Liver (tissue), 9 donors: ENCODE measurements around the gene MFGE8. TPM values are rescaled to one million over a fixed set of nuclear protein-coding genes. Genes with fewer than 3 reads are reported as not detected.

ENCODE experiments used
- DNase-seq: peaks from one replicate; pipeline ENCODE4 v3.0.0-alpha.2; 2017; ENCODE audit warnings: low spot score
- H3K27ac ChIP-seq, 2 donors: one replicate each; pipeline ENCODE4 v1.7.0; 2013; ENCODE audit warnings: inconsistent platforms in 2 of 2, low read length in 2 of 2, control low read depth in 1 of 2, low read depth in 1 of 2, mild to moderate bottlenecking in 1 of 2
- H3K27me3 ChIP-seq, 4 donors: one replicate each; pipeline versions ENCODE4 v1.6.1 to v1.7.0; 2013; ENCODE audit warnings: low read length in 3 of 4, inconsistent platforms in 1 of 4, mild to moderate bottlenecking in 1 of 4, moderate library complexity in 1 of 4; ENCODE audit not compliant: control insufficient read depth in 4 of 4, insufficient read depth in 4 of 4
- H3K36me3 ChIP-seq, 4 donors: one replicate each; pipeline versions ENCODE4 v1.6.1 to v1.7.0; 2013; ENCODE audit warnings: low read length in 3 of 4, mild to moderate bottlenecking in 3 of 4, low read depth in 1 of 4, moderate library complexity in 1 of 4; ENCODE audit not compliant: control insufficient read depth in 4 of 4, insufficient read depth in 3 of 4
- H3K4me1 ChIP-seq, 4 donors: one replicate each; pipeline versions ENCODE4 v1.6.1 to v1.7.0; 2013; ENCODE audit warnings: low read length in 3 of 4, mild to moderate bottlenecking in 3 of 4, moderate library complexity in 1 of 4; ENCODE audit not compliant: control insufficient read depth in 4 of 4, insufficient read depth in 4 of 4
- H3K4me3 ChIP-seq, 3 donors: one replicate each; pipeline versions ENCODE4 v1.6.1 to v1.7.0; 2013; ENCODE audit warnings: low read length in 3 of 3, control low read depth in 1 of 3, low read depth in 1 of 3, mild to moderate bottlenecking in 1 of 3
- H3K9ac ChIP-seq, 2 donors: one replicate each; pipeline ENCODE4 v1.7.0; 2013; ENCODE audit warnings: low read length in 2 of 2, mild to moderate bottlenecking in 2 of 2, moderate library complexity in 2 of 2, control low read depth in 1 of 2, low read depth in 1 of 2
- H3K9me3 ChIP-seq, 4 donors: one replicate each; pipeline versions ENCODE4 v1.6.1 to v1.7.0; 2013; ENCODE audit warnings: low read length in 3 of 4; ENCODE audit not compliant: control insufficient read depth in 4 of 4
- EGR1 ChIP-seq, 2 donors: IDR thresholded peaks; 2 replicates each; pipeline ENCODE4 v1.6.1; 2016 to 2018; ENCODE audit warnings: antibody characterized with exemption in 2 of 2, low read depth in 2 of 2
- FOXA1 ChIP-seq: IDR thresholded peaks from 2 replicates; pipeline ENCODE4 v1.6.1; 2016; ENCODE audit warnings: antibody characterized with exemption
- FOXA2 ChIP-seq: IDR thresholded peaks from 2 replicates; pipeline ENCODE4 v1.6.1; 2016; ENCODE audit warnings: antibody characterized with exemption
- GABPA ChIP-seq, 2 donors: IDR thresholded peaks in 1 of 2; conservative IDR thresholded peaks in 1 of 2; 2 replicates each; pipeline ENCODE4 v1.6.1; 2016; ENCODE audit warnings: antibody characterized with exemption in 2 of 2, mild to moderate bottlenecking in 1 of 2, moderate library complexity in 1 of 2
- HNF4G ChIP-seq: IDR thresholded peaks from 2 replicates; pipeline ENCODE4 v1.6.1; 2016; ENCODE audit warnings: antibody characterized with exemption
- RXRA ChIP-seq, 2 donors: IDR thresholded peaks; 2 replicates each; pipeline ENCODE4 v1.6.1; 2017 to 2018; ENCODE audit warnings: antibody characterized with exemption in 2 of 2, mild to moderate bottlenecking in 1 of 2
- SP1 ChIP-seq: IDR thresholded peaks from 2 replicates; pipeline ENCODE4 v1.6.1; 2018; ENCODE audit warnings: antibody characterized with exemption, mild to moderate bottlenecking
- TAF1 ChIP-seq: conservative IDR thresholded peaks from 2 replicates; pipeline ENCODE4 v1.6.1; 2016; ENCODE audit warnings: antibody characterized with exemption, mild to moderate bottlenecking
- YY1 ChIP-seq: IDR thresholded peaks from 2 replicates; pipeline ENCODE4 v1.6.1; 2016; ENCODE audit warnings: antibody characterized with exemption, mild to moderate bottlenecking
- WGBS: extraction: QIAGEN DNeasy Blood & Tissue Kit; methylation state at CpG from one replicate; pipeline ENCODE4 v1.1.7; 2013; 5-methylcytosine and 5-hydroxymethylcytosine counted together
- polyA plus RNA-seq, 2 donors: library from polyadenylated mRNA; stranded (reverse) in 1 of 2; unstranded in 1 of 2; fragments of 200-250 nt in 1 of 2; fragments of >200 nt in 1 of 2; fragmentation: Nextera tagmentation in 1 of 2; extraction: Ambion mirVana in 1 of 2; gene quantifications; one replicate each; pipeline versions ENCODE4 v1.2.1 to v1.2.3, GENCODE V29; 2013 to 2015
- total RNA-seq, 2 donors: library from RNA; depleted of rRNA; stranded (reverse); fragments of >200 nt; gene quantifications; one replicate each; pipeline ENCODE4 v1.2.3, GENCODE V29; 2014
- TF ChIP-seq, protein P1 (sequence below): fragments of 150-350 bp; IDR thresholded peaks from 2 replicates; pipeline ENCODE4 v1.5.1; 2017; ENCODE audit warnings: improper control_type of control experiment, low read depth, low read length; ENCODE audit not compliant: missing input control
- TF ChIP-seq, protein P2 (sequence below): IDR thresholded peaks from 2 replicates; pipeline ENCODE4 v1.6.1; 2016; ENCODE audit warnings: antibody characterized with exemption, mild to moderate bottlenecking
- TF ChIP-seq, protein P3 (sequence below): IDR thresholded peaks from 2 replicates; pipeline ENCODE4 v1.6.1; 2016; ENCODE audit warnings: antibody characterized with exemption
- TF ChIP-seq, protein P4 (sequence below): IDR thresholded peaks from 2 replicates; pipeline ENCODE4 v1.6.1; 2016; ENCODE audit warnings: antibody characterized with exemption
- TF ChIP-seq, protein P5 (sequence below): IDR thresholded peaks from 2 replicates; pipeline ENCODE4 v1.6.1; 2016; ENCODE audit warnings: antibody characterized with exemption
- donor health status: healthy.
- donor health status: healthy.
- donor health status: healthy.
- donor health status: healthy.
- donor health status: healthy.

Gene MFGE8
- total and polyA plus RNA-seq, 4 donors: 6.6 to 14.8 (median 12.8) TPM

DNA sequence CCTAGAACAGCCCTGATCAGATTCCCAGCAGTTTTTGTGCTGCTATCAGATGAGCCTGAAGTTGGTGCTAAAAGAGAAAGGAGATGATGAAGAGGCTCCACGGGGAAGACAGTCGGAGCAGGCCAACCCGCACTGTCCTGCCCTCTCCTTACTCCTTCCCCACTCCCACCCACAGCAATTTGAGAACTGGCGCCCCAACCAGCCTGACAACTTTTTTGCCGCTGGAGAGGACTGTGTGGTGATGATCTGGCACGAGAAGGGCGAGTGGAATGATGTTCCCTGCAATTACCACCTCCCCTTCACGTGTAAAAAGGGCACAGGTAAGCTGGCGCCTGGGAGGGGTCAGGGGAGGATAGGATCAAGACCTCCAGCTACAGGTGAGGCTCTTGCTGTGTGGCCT, 40.5 kb downstream of the MFGE8 start:
- Histone ChIP-seq H3K36me3 (no peaks in the 10 kb centered on the region), H3K27ac (no peak overlapping the region), H3K4me1 (no peaks in the 10 kb centered on the region), H3K9me3 (no peaks in the 10 kb centered on the region), H3K4me3 (no peak overlapping the region), H3K9ac (no peak overlapping the region), H3K27me3 (peaks cover 0 to 5% (median 0%) of the 10 kb centered on the region in 4 donors)
- 59% methylated on average over 9 of the region's 9 CpGs for WGBS
- TF ChIP-seq HNF4G (no peak), FOXA2 (no peak), GABPA (IDR thresholded peaks at IDR 0.05 in 1 of 2, conservative IDR thresholded peaks at IDR 0.05 in 1 of 2) (no peak), SP1 (no peak)
- TF ChIP-seq, protein P1, sequence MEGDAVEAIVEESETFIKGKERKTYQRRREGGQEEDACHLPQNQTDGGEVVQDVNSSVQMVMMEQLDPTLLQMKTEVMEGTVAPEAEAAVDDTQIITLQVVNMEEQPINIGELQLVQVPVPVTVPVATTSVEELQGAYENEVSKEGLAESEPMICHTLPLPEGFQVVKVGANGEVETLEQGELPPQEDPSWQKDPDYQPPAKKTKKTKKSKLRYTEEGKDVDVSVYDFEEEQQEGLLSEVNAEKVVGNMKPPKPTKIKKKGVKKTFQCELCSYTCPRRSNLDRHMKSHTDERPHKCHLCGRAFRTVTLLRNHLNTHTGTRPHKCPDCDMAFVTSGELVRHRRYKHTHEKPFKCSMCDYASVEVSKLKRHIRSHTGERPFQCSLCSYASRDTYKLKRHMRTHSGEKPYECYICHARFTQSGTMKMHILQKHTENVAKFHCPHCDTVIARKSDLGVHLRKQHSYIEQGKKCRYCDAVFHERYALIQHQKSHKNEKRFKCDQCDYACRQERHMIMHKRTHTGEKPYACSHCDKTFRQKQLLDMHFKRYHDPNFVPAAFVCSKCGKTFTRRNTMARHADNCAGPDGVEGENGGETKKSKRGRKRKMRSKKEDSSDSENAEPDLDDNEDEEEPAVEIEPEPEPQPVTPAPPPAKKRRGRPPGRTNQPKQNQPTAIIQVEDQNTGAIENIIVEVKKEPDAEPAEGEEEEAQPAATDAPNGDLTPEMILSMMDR: no peak
- TF ChIP-seq, protein P2, sequence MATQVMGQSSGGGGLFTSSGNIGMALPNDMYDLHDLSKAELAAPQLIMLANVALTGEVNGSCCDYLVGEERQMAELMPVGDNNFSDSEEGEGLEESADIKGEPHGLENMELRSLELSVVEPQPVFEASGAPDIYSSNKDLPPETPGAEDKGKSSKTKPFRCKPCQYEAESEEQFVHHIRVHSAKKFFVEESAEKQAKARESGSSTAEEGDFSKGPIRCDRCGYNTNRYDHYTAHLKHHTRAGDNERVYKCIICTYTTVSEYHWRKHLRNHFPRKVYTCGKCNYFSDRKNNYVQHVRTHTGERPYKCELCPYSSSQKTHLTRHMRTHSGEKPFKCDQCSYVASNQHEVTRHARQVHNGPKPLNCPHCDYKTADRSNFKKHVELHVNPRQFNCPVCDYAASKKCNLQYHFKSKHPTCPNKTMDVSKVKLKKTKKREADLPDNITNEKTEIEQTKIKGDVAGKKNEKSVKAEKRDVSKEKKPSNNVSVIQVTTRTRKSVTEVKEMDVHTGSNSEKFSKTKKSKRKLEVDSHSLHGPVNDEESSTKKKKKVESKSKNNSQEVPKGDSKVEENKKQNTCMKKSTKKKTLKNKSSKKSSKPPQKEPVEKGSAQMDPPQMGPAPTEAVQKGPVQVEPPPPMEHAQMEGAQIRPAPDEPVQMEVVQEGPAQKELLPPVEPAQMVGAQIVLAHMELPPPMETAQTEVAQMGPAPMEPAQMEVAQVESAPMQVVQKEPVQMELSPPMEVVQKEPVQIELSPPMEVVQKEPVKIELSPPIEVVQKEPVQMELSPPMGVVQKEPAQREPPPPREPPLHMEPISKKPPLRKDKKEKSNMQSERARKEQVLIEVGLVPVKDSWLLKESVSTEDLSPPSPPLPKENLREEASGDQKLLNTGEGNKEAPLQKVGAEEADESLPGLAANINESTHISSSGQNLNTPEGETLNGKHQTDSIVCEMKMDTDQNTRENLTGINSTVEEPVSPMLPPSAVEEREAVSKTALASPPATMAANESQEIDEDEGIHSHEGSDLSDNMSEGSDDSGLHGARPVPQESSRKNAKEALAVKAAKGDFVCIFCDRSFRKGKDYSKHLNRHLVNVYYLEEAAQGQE: no peak
- DNase-seq: no peak

DNA sequence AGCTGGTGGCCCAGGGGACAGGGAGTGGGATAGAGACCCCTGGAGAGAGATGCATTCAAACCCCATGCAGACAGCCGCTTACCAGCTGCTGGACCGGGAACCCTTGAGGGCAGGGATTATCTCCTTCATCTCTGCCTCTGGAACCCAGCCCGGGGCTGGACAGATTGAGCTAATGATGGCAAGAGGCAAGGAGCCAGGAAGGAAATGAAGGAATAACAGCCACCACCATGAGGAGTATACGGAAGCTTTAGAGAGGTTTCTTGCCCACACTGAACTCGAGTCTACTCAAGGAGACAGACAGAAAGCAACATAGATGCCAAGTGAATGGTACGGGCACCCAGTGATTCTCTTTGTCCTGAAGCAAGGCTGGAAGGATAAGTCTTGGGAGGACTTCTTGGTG, 41.1 kb downstream of the MFGE8 start:
- no peak for TF ChIP-seq SP1
- no peak for TF ChIP-seq HNF4G
- no peak for TF ChIP-seq RXRA (IDR thresholded peaks at IDR 0.05)
- TF ChIP-seq EGR1 (IDR thresholded peaks at IDR 0.05; ENCODE audit: low read depth in 2 of 2): no peak
- no peak for TF ChIP-seq GABPA (IDR thresholded peaks at IDR 0.05 in 1 of 2, conservative IDR thresholded peaks at IDR 0.05 in 1 of 2)
- no peak for TF ChIP-seq FOXA1
- TF ChIP-seq, protein P1: no peak
- TF ChIP-seq, protein P3, sequence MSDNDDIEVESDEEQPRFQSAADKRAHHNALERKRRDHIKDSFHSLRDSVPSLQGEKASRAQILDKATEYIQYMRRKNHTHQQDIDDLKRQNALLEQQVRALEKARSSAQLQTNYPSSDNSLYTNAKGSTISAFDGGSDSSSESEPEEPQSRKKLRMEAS: no peak
- no peak for TF ChIP-seq YY1
- no peak for TF ChIP-seq TAF1
- TF ChIP-seq, protein P4, sequence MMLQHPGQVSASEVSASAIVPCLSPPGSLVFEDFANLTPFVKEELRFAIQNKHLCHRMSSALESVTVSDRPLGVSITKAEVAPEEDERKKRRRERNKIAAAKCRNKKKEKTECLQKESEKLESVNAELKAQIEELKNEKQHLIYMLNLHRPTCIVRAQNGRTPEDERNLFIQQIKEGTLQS: no peak
- TF ChIP-seq, protein P5, sequence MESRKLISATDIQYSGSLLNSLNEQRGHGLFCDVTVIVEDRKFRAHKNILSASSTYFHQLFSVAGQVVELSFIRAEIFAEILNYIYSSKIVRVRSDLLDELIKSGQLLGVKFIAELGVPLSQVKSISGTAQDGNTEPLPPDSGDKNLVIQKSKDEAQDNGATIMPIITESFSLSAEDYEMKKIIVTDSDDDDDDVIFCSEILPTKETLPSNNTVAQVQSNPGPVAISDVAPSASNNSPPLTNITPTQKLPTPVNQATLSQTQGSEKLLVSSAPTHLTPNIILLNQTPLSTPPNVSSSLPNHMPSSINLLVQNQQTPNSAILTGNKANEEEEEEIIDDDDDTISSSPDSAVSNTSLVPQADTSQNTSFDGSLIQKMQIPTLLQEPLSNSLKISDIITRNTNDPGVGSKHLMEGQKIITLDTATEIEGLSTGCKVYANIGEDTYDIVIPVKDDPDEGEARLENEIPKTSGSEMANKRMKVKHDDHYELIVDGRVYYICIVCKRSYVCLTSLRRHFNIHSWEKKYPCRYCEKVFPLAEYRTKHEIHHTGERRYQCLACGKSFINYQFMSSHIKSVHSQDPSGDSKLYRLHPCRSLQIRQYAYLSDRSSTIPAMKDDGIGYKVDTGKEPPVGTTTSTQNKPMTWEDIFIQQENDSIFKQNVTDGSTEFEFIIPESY: no peak
- Histone ChIP-seq H3K4me3 (no peak overlapping the region), H3K9ac (no peak overlapping the region), H3K9me3 (no peaks in the 10 kb centered on the region), H3K27me3 (peaks cover 0 to 5% (median 0%) of the 10 kb centered on the region in 4 donors), H3K27ac (no peak overlapping the region), H3K36me3 (no peaks in the 10 kb centered on the region), H3K4me1 (no peaks in the 10 kb centered on the region)
- DNase-seq: no peak
- WGBS: 77% methylated on average over 6 of the region's 6 CpGs
